Activated CD4-positive, alpha-beta T cell treated with anti-CD3 and anti-CD28 coated beads, Interleukin-2, amount 50 U/mL, for 1 hour (primary cell): ENCODE measurements around the gene SH3D19.
A peak's percentile ranks its signal among the peaks of the same experiment; 100 is the strongest.

Source experiments
- DNase-seq: peaks from one replicate; pipeline ENCODE4 v3.0.0-alpha.2; 2020

The SH3D19 gene, protein sequence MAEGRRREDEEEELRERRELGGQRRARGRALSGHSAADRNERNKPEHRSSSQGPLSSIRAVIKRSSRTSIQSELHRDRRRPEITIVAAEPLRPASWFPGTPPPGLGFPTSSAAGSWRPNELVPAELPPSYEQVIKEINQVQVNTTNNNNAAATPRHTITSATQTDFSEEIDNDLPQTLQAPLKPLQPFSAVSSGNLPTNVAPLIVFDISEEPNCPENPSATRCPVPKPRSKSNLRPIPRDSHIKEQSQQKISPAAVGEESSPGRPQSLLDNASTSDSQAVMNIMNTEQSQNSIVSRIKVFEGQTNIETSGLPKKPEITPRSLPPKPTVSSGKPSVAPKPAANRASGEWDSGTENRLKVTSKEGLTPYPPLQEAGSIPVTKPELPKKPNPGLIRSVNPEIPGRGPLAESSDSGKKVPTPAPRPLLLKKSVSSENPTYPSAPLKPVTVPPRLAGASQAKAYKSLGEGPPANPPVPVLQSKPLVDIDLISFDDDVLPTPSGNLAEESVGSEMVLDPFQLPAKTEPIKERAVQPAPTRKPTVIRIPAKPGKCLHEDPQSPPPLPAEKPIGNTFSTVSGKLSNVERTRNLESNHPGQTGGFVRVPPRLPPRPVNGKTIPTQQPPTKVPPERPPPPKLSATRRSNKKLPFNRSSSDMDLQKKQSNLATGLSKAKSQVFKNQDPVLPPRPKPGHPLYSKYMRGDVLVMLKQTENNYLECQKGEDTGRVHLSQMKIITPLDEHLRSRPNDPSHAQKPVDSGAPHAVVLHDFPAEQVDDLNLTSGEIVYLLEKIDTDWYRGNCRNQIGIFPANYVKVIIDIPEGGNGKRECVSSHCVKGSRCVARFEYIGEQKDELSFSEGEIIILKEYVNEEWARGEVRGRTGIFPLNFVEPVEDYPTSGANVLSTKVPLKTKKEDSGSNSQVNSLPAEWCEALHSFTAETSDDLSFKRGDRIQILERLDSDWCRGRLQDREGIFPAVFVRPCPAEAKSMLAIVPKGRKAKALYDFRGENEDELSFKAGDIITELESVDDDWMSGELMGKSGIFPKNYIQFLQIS

DNA sequence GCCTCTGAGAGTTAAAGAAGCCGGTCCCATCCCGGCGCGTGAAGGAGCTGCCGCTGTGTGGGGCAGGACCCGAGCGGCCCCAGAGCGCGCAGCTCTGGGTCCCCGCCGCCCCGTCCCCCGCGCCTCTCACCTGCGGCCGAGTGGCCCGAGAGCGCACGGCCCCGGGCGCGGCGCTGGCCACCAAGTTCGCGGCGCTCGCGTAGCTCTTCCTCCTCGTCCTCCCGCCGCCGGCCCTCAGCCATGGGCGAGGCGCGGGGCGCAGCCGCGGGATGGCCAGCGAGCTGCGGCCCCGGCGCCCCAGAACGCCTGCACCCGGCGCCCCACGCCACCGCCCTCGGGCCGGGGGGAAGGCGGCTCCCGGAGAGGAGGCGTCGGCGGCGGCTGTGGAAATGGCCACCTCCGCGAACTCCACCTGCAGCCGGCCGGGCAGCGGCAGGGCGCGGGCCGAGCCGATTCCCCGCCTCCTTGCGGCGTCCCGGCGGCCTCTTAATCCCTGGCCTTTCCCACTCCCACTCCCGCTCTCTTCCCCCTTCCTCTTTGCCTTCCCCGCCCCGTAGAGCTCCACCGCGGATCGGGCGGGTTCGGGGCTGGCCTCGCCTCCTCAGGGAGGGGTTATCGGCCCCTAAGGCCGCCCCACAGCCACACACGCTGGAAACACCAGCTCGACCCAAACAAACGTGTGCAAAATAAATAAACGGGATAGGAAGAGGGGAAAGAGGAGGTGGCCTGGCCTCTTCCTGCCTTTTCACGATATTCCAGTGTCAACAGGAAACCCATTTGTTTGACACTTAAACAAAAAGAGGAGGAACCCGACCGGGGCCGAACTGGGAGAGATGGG is at the start of gene SH3D19:
Gene SH3D19, minus strand, starts transcription at position 495 of the 838 bp plus-strand sequence. Its CDS starts 253 bp downstream, at position 242.
- no peak for DNase-seq

DNA sequence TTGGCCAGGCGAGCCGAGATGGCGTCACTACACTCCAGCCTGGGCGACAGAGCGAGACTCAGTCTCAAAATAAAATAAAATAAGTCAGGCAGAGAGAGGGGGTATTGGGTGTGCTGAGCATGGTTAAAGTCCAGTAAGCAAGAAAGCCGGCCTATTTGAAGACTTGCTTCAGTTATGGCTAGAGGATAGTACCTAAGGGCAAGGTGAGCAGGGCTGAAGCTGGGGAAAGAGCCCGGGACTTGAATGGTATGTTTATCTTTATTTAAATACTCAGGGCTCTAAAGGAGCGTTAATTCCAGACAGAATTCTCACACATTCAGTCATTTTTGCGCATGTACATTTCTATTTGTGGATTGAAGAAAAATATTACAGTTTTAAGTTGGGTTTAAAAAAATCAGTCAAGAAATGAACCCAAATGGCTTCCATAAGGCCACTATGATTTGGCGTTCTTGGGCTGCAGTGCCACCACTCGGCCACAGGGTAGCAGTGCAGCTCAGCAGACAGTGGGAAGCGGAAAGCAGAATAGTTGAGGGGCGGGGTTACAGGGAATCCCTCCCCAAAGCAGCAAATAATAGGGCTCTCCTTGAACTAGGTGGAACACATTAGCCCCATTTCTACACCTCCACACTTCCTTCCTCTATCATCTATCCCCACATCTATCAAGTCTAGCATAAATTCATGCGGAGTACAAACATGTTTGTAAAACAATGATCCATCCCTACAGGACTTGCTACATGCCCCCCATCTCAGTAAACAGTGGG is 37.2 kb upstream of the SH3D19 start:
- DNase-seq = peak; percentile 74

DNA sequence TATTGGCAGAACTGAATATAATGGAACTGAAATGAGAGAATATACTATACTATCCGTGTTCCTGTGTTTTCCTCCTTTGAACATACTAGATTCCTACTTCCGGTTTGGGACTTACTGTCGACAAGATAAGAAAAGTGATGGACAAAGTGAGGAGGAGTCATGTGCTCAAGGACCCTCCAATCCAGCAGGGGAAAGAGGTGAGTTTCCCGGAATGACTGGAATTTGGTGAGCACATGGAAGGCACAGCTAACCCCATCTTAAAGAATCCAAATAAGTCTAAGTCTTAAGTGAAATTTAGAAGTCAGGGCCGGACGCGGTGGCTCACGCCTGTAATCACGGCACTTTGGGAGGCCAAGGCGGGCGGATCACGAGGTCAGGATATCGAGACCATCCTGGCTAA is 36.6 kb upstream of the SH3D19 start:
- DNase-seq = no peak

DNA sequence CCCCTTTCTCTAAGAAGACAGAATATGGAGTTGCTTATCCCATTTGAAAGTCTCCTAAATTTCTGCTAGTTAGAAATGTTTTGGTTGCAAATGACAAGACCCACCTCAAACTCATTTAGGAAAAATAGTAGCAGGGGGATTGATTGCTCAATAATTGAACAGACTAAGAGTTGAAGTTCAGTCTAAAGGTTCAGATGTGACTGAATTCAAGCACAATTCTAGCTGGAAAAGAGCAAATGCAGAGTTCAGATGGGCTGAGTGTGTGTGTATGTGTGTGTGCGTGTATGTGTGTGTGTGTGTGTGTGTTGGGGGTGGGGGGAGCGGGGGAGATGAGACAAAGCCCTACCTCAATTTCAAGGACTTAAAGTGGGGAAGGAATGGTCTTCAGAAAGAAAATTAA is 35.7 kb upstream of the SH3D19 start:
- DNase-seq = no peak

DNA sequence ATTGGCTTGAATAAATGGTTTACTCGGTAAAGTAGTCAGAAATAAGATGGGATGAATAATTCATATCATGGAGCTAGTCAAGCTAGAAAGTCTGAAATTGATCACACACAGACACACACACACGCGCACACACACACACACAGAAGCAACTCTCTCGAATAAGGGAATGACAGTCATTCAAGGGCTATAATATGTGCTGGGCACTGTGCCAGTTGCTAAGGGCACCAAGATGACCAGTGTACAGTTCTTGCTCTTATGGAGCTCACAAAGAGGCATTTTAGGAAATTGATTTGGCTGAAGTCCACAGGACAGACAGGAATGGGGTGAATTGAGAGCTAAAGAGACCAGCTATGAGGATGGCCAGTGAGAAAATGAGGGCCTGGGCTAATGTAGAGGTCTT is 34.2 kb upstream of the SH3D19 start:
- DNase-seq = no peak

DNA sequence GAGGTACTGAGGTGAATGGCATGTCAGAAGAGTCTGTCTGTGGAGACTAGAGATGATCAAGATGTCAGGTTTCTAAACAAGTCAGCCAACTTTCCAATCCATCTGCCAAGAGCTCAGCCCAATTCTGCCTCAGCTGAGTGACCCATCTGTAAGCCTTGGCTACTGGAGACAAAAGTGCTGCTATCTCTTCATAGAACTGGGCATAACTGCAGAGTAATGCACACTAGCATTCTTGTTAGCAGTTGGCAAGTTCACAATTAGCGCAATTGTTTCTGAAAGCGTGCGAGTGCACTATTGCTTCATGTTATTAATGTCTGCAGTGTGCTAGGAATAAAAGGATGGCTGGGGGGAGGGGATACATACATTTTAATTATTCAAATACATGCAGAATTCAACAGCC is 32.9 kb upstream of the SH3D19 start:
- DNase-seq = no peak

DNA sequence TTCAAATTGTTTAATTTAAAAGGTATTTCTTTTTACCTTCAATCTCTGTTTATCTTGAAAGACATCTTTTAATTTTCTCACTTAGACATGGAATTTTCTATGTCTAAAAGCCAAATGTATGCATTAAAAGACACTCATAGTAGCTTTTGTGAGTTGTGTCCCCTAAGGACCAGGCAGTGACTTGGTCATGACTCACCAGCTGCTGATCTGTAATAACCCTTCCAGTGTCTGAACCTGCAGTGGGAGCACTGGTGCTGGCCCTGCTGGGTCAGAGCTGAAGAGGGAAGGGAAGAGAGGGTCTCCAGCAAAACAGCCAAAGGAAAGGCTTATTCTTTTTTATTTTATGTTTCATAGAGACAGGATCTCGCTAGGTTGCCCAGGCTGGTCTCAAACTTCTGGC is 31.1 kb upstream of the SH3D19 start:
- DNase-seq = no peak

DNA sequence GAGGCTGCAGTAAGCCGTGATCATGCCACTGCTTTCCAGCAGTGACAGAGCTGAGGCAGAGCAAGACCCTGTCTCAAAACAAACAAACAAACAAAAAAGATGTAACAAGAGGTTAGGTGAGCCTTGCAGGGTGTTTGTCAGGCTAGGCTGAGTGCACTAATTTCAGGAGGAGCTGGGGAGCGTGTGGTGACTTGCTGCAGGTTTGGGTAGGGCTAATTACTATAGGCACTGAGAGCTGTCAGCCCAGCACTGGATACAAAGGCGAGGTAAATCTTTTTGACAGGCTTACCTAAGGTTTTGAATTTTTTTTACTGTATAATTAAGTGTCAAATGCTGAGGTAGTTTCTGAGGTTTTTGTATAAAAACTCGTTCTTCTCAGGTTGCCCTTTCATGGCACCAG is 29.8 kb upstream of the SH3D19 start:
- no peak for DNase-seq

DNA sequence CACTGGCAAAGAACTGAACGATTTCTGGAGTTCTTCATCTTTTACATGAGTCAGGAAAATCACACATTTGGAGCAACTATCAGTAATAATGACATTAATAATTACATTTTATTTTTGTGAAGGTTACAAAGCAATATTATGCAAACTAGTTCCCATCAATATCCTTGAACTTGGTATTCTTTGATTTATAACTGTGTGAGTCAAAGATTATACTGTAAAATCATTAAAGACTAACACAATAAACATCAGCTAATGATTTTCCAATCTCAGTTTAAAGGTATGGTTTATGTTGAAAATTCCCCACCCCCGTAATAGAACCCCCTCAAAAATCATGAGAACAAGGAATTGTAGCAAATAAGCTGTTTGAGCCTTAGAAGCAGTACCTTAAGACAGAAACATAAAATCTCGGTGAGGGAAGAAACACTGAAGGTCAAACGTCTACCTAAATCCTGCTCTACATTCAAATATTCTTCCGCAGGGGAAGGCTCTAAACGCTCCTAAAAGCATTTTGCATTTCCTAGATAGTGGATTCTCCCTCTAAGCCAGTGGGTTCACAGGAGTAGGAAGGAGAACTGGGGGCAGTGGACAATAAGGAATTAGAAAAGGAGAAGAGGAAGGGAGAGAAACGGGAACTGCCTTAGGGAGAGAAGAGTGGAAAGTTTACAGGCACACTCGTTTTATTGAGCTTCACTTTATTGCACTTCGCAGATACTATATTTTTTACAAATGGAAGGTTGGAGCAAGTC is 22.3 kb upstream of the SH3D19 start:
- DNase-seq = no peak

DNA sequence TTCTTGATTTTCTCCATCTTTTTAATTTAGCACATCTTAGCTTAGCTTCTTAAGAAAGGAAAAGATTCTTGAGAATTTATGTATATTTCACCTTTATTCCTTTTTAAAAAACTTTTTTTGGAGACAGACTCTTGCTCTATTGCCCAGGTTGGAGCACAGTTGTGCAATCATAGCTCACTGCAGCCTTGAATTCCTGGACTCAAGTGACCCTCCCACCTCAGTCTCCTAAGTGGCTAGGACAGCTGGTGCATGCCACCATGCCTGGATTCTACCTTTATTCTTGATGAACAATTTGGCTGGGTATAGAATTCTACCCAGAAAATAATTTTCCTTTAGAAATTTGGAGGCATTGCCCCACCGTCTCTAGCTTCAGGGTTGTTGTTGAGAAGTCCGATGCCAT is 19.5 kb upstream of the SH3D19 start:
- no peak for DNase-seq

DNA sequence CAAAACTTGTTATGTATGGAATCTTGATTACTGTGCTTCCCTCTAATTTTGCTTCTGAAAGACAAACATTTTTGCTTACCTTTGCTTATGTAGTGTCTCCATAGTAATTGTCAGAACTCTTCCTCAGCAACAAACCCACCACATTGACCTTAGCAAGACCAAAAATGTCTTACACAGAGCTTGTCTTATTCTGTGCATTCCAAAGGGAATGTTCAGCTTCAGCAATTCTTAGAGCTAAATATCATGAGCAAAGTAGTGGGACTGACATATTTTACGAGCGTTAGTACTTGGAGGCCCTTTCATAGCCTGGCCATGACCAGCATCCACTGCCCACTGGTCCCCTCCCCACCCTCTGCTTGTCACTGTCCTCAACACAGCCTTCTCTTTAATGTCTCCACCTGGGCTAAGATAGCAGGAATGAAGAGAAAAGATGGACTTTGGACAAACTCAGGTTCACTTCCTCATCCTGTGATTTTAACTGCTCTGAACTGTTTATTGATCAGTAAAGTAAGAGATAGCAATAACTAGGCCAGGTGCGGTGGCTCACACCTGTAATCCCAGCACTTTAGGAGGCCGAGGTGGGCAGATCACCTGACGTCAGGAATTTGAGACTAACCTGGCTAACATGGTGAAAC is 15.5 kb upstream of the SH3D19 start:
- DNase-seq = no peak

DNA sequence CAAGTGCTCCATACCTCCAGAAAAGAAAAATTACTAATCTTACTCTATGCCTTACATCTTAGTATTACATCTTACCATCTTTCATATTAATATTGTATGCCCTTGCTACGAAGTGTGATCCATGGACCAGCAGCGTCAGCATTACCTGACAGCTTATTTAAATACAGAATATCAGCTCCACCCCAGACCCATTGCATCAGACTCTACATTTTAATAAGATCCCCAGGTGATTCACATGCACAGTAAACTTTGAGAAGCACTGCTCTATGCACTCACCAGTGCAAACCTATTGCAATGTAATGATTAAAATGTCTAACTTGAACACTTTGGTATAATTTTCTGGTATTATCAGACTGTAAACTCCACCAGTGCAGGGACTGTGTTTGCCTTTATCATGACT is 14.1 kb upstream of the SH3D19 start:
- DNase-seq = no peak

DNA sequence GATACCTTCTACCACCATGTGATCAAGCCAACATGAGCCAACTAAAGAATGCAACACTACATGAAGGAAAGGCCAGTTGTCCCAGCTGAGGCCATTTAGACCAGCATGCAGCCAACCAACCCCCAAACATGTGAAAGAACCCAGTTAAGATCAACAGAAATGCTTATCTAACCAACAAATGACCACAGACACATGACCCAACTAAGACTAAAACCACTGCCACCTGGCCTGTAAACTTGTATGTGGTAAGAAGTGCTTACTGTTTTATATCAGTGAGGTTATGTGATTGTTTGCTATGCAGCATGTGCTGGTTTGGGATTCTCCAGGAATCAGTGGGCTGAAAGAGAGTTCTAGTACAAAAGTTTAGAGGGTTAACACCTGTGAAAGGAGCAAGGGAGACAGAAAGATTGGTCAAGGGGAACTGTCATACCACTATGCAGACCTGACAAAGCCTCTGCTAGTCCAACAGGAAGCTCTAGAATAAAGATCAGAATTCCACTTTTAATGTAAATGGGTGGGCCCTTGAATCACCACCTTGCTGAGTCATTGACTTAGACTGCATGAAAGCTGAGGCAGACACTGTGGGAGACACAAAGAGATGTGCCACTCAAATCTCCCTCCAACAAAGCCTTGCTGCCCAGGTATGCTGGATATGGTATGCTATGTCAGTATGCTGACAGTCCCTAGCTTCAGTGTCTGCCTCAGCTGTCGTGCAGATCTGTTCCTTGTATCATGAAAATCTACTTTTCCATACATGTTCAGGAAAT is 6.1 kb upstream of the SH3D19 start:
- no peak for DNase-seq

DNA sequence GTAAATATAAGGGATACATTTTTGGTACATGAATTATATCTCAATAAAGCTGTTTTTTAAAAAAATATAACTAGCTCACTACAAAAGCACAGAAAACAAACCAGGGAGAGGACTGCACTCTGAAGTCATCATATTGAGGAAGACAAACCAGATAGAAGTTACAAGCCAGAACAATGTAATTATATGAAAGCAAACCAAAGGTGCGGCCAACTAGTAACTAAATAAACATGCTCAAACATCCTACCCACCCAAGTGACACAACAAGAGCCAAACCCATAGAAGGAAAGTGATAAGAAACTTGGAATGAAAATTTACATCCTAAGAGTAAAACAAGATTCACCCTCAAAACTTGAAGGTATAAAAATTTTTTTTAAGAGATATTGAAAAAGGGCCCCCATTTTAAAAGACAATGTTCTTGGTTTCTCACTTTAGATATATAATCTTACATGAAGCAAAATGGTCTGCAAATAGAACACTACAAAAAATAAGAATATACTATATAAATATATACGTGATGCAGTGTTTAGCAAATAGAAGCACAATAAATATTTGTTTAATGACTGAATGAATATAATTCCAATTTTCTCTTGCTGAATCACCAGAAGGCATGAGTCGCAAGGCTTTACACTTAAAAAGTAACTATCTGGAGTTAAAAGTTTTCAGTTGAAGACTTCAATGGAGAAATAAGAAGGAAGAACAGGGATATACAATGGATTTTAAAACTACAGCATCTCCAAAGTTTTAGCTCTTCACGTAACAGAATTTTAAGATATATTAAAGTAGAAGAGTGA is 4.0 kb upstream of the SH3D19 start:
- no peak for DNase-seq

DNA sequence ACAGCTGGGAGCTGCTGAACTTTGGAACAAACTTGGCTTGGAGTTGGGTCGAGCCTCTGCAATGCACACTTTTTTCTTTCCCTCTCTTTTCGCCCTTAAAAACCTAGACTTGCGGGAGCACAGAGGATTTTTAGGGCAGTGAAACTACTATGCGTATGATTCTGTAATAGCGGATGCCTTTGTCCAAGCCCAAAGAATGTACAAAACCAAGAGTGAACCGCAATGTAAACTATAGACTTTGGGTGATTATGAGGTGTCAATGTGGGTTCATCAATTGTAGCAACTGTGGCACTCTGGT is 493 bp upstream of the SH3D19 start:
- DNase-seq = no peak

DNA sequence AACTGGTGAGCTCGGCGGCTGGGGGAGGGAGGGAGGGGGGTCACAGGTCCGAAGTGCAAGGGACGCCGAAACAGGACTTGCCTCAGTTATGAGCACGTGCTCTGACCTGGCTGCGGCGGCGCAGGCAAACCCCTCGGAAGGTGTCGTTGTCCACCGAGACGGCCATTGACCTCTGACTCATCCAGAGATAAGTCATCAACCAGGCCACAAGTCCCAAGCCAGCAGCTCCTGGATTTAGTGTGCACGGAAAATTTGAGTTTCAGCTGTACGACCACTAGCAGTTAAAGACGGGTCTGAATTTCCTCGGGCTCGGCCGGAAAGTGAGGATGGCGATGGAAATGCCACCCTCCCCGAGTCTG is 674 bp downstream of the SH3D19 start:
- DNase-seq = no peak

DNA sequence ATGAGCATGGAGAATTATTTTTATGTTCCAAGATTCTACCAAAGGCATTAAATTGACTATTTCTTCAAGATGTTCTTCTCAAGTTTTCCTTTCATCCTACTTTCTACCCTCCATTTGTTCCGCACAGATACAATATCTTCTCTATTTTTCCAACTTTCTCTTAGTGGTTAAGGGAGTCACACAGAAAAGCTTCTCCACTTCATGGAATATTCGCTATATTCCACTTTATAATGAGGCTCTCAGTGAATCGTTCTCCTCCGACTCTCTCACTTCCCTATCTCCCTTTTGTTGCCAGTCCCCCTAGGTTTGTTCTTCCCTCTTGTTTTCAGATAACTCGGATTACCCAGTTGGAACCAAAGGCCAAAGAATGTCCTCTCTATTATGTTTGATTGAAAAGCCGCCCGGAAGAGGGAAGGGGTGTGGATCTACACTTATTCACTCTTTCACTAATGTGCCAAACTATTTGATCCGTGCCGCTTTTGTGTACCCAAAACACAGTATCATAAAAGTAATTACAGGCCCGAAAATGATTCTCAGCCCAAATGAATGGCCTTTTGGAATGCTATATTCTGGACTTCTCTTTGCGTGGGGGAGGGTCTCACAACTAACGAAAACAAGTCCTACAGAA is 1.2 kb downstream of the SH3D19 start:
- no peak for DNase-seq

DNA sequence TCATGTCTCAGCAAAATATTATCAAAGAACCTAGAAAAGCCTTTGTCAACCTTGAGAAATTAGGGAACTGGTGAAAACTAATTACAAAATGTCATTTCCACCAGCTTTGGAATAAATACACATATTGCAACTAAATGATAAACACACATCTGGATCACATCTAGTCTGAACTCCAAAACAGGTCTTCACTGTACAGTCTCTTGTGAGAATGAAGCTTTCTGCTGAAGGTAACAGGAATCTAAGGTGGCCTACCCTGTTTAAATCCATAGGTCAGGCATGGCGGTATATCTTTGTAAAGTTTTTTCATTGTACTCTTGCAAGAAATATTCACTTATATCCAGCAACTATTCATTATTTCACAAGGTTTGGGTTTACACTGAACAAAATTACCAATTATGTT is 1.7 kb downstream of the SH3D19 start:
- DNase-seq = no peak

DNA sequence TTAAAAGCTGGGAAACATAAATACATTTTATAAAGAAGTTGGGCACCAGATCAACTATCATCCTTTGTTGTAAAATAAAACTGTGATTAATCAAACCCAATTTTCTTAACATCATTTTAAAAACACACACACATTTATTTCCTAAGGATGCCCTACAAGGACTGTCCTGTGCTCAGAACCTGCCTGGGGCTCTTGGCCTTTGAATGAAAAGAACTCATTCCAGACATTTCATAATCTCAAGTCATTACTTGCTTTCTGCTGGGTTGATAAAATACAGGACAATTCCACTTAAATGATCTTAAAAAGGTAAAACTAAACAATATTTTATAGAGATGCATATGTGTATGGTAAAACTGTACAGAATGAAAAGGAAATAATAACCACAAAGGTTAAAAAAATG is 2.8 kb downstream of the SH3D19 start:
- DNase-seq = no peak
